ENCODE data around the gene NAA35. TPM values are rescaled to one million over a fixed set of nuclear protein-coding genes. Genes with fewer than 3 reads are reported as not detected.

Gene NAA35
- total and polyA plus RNA-seq, 2 of the 8 experiments (the other 6 are each of a cell fraction or from before 2014, with no cell fraction given) = 12.9 to 35.2 TPM

DNA sequence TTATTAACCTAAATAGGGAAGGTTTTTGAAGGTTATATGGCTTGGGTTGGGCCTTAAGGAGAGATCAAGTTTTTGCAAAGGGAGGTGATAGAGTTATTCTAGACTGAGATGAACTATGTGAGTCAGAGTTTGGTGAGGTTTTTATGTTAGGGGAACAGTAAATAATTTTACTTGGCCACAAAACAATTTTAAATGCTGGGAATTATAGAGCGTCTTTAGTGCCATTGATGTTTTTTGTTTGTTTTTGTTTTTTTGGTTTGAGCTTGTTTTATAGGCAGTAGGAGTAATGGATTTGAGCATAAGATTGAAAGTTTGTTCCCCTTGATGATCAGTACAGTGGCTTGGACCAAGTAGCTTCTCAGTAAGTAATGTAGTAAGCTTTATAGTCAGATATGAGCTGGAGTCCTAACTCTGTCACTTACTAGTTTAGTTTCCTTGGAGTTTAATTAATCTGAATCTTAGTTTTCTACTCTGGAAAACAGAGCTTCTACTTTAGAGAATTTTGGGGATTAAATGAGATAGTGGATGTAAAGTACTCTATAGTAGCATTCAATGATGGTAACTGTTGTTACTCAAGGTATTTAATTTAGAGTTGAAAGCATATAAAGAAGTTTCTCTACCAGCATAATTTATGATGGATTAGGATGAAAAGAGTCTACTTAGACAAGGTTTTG is 2.9 kb downstream of the NAA35 start (continued):
- TF ChIP-seq RAD21 (IDR thresholded peaks at IDR 0.05 in 1 of 2, conservative IDR thresholded peaks at IDR 0.05 in 1 of 2; ENCODE audit: low read depth in 2 of 2, low read length in 2 of 2) (no peak), YY1 (IDR thresholded peaks at IDR 0.05; ENCODE audit: low read depth, low read length) (no peak), CEBPB (IDR thresholded peaks at IDR 0.05; ENCODE audit: low read depth, low read length) (no peak), JUND (IDR thresholded peaks at IDR 0.05; ENCODE audit: low read length) (no peak), TAF7 (optimal IDR thresholded peaks at IDR 0.05; ENCODE audit: borderline replicate concordance, low read depth, low read length) (no peak), USF2 (IDR thresholded peaks at IDR 0.05; ENCODE audit: low read length) (no peak), SAP30 (IDR thresholded peaks at IDR 0.05; ENCODE audit: insufficient read depth, insufficient replicate concordance, low read length) (no peak)
